Duodenal mucosa (tissue), 2 donors: ENCODE measurements around the gene TRAF5.
"Not testable (repeated sequence)": the region's sequence is repeated elsewhere in the genome, so short reads cannot be mapped to it uniquely, and the experiment has no call there.

ENCODE experiments used
- H3K27ac ChIP-seq: one replicate; pipeline ENCODE4 v1.7.0; 2013; ENCODE audit warnings: low read depth, low read length
- H3K27me3 ChIP-seq, 2 donors: one replicate each; pipeline ENCODE4 v1.7.0; 2013; ENCODE audit warnings: low read length in 2 of 2, control low read depth in 1 of 2; ENCODE audit not compliant: insufficient read depth in 2 of 2, control insufficient read depth in 1 of 2
- H3K36me3 ChIP-seq, 2 donors: one replicate each; pipeline ENCODE4 v1.7.0; 2013; ENCODE audit warnings: low read length in 2 of 2, control low read depth in 1 of 2; ENCODE audit not compliant: insufficient read depth in 2 of 2, control insufficient read depth in 1 of 2
- H3K4me1 ChIP-seq, 2 donors: one replicate each; pipeline ENCODE4 v1.7.0; 2013; ENCODE audit warnings: low read length in 2 of 2, control low read depth in 1 of 2; ENCODE audit not compliant: insufficient read depth in 2 of 2, control insufficient read depth in 1 of 2
- H3K4me3 ChIP-seq, 2 donors: one replicate each; pipeline ENCODE4 v1.7.0; 2013; ENCODE audit warnings: low read length in 2 of 2, low read depth in 1 of 2
- H3K9ac ChIP-seq, 2 donors: one replicate each; pipeline ENCODE4 v1.7.0; 2013; ENCODE audit warnings: low read length in 2 of 2, low read depth in 1 of 2
- H3K9me3 ChIP-seq, 2 donors: one replicate each; pipeline ENCODE4 v1.7.0; 2013; ENCODE audit warnings: low read length in 2 of 2, control low read depth in 1 of 2; ENCODE audit not compliant: control insufficient read depth in 1 of 2

Gene TRAF5

DNA sequence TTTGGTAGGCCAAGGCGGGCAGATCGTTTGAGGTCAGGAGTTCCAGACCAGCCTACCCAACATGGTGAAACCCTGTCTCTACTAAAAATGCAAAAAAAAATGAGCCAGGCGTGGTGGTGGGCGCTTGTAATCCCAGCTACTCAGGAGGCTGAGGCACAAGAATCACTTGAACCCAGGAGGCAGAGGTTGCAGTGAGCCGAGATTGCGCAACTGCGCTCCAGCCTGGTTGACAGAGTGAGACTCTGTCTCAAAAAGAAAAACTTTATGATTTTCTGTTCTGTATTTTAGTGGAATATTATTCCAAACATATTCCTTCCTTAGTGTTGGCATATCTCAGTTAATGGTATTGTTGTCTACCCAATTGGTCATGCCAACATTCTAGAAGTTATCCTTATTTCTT lies 64.2 kb downstream of the TRAF5 start:
- not testable (repeated sequence) for H3K27ac ChIP-seq, H3K4me3 ChIP-seq, H3K27me3 ChIP-seq, H3K4me1 ChIP-seq, H3K36me3 ChIP-seq, H3K9ac ChIP-seq, H3K9me3 ChIP-seq

DNA sequence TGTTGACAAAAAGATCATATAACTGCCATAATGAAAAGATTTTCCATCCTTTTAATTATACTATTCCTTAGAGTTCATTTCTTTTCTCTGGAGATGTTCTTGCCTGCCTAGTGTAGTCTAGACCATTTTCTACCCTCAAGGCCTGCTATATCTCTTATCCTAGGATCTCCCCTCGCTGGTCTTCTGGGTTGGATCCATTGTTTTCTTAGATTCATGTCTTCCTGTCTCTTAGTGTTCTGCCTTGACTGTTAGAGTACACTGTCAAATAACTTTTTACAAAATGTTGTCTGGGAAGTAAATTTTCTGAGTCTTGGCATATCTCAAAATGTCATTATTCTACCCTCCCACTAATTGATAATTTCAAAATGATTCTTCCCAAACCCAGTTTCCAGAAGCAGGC lies 66.6 kb downstream of the TRAF5 start:
- Histone ChIP-seq H3K4me1 (no peaks in the 10 kb centered on the region), H3K4me3 (no peak overlapping the region), H3K27me3 (no peaks in the 10 kb centered on the region), H3K9me3 (no peaks in the 10 kb centered on the region), H3K36me3 (peaks cover 0 to 7% of the 10 kb centered on the region in 2 donors), H3K27ac (no peak overlapping the region), H3K9ac (no peak overlapping the region)

GRCh38 chr1:211398266-211398930 lies 71.8 kb downstream of the TRAF5 start:
- H3K4me1 ChIP-seq, H3K27ac ChIP-seq, H3K9ac ChIP-seq, H3K9me3 ChIP-seq, H3K36me3 ChIP-seq, H3K4me3 ChIP-seq, H3K27me3 ChIP-seq: not testable (repeated sequence)

- not testable (repeated sequence) for H3K4me3 ChIP-seq, H3K9ac ChIP-seq, H3K9me3 ChIP-seq, H3K27ac ChIP-seq, H3K36me3 ChIP-seq, H3K27me3 ChIP-seq, H3K4me1 ChIP-seq
These were observed 73.3 kb downstream of the TRAF5 start for GRCh38 chr1:211399851-211400393.

DNA sequence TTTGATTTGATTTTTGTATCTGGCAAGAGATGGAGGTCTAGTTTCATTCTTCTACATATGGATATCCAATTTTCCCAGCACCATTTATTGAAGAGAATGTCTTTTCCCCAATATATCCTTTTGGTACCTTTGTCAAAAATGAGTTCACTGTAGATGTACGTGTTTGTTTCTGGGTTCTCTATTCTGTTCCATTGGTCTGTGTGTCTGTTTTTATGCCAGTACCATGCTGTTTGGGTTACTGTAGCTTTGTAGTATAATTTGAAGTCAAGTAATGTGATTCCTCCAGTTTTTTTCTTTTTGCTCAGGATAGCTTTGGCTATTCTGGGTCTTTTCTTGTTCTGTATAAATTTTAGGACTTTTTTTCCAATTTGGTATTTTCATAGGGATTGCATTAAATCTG lies 75.1 kb downstream of the TRAF5 start:
- not testable (repeated sequence) for H3K9me3 ChIP-seq, H3K4me3 ChIP-seq, H3K27ac ChIP-seq, H3K9ac ChIP-seq, H3K27me3 ChIP-seq, H3K36me3 ChIP-seq, H3K4me1 ChIP-seq

DNA sequence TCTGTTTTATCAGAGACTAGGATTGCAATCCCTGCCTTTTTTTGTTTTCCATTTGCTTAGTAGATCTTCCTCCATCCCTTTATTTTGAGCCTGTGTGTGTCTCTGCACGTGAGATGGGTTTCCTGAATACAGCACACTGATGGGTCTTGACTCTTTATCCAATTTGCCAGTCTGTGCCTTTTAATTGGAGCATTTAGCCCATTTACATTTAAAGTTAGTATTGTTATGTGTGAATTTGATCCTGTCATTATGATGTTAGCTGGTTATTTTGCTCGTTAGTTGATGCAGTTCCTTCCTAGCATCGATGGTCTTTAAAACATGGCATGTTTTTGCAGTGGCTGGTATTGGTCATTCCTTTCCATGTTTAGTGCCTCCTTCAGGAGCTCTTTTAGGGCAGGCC lies 79.5 kb downstream of the TRAF5 start:
- H3K4me3 ChIP-seq, H3K9ac ChIP-seq, H3K36me3 ChIP-seq, H3K27ac ChIP-seq, H3K27me3 ChIP-seq, H3K9me3 ChIP-seq, H3K4me1 ChIP-seq: not testable (repeated sequence)

GRCh38 chr1:211407749-211408148 lies 81.1 kb downstream of the TRAF5 start:
- not testable (repeated sequence) for H3K27me3 ChIP-seq, H3K36me3 ChIP-seq, H3K27ac ChIP-seq, H3K9me3 ChIP-seq, H3K9ac ChIP-seq, H3K4me1 ChIP-seq, H3K4me3 ChIP-seq

DNA sequence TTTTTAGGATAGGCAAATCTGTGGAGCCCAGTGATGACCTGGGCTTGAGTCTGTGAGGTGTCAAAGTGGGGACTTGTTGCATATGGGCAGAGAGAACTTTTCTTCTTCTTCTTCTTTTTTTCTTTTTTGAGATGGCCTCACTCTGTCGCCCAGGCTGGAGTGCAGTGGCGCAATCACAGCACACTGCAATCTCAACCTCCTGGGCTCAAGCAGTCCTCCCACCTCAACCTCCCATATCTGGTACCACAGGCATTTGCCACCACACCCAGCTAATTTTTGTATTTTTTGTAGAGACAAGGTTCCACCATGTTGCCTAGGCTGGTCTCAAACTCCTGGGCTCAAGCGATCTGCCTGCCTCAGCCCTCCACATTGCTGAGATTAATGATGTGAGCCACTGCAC lies 85.0 kb downstream of the TRAF5 start:
- H3K27ac ChIP-seq: no peak overlapping the region
- H3K36me3 ChIP-seq: no peaks in the 10 kb centered on the region
- no peaks in the 10 kb centered on the region for H3K9me3 ChIP-seq
- no peak overlapping the region for H3K9ac ChIP-seq
- H3K27me3 ChIP-seq: no peaks in the 10 kb centered on the region
- no peak overlapping the region for H3K4me3 ChIP-seq
- no peaks in the 10 kb centered on the region for H3K4me1 ChIP-seq

GRCh38 chr1:211415700-211416099 lies 89.1 kb downstream of the TRAF5 start:
- H3K4me1 ChIP-seq: peaks cover 0 to 6% of the 10 kb centered on the region in 2 donors
- H3K4me3 ChIP-seq: no peak overlapping the region
- H3K36me3 ChIP-seq: no peaks in the 10 kb centered on the region
- no peaks in the 10 kb centered on the region for H3K9me3 ChIP-seq
- no peak overlapping the region for H3K9ac ChIP-seq
- no peaks in the 10 kb centered on the region for H3K27me3 ChIP-seq
- no peak overlapping the region for H3K27ac ChIP-seq

GRCh38 chr1:211416246-211416627 lies 89.6 kb downstream of the TRAF5 start:
- H3K9ac ChIP-seq, H3K27ac ChIP-seq, H3K4me1 ChIP-seq, H3K36me3 ChIP-seq, H3K4me3 ChIP-seq, H3K9me3 ChIP-seq, H3K27me3 ChIP-seq: not testable (repeated sequence)
